Common myeloid progenitor, CD34-positive (primary cell): ENCODE data around the gene ZNF189.

Source experiments
- CTCF ChIA-PET: fragments of 350-600 bp; sonication (Branson Sonifier 250); formaldehyde crosslinking; loops from one replicate; lab custom pipeline; 2021; ENCODE audit warnings: antibody characterized with exemption; lab: Charles Lee
- POLR2A ChIA-PET: fragments of 350-600 bp; sonication (Branson Sonifier 250); formaldehyde crosslinking; loops from one replicate; lab custom pipeline; 2021; ENCODE audit warnings: antibody characterized with exemption; lab: Charles Lee
- DNase-seq, 3 donors: peaks; one replicate each; pipeline versions ENCODE4 v3.0.0 to v3.0.0-alpha.2; 2013
- H3K27ac ChIP-seq, 2 experiments: 1 replicate in 1 of 2; 2 replicates in 1 of 2; pipeline ENCODE4 v1.7.0; 2013; ENCODE audit warnings: inconsistent platforms in 2 of 2, low read length in 2 of 2, mild to moderate bottlenecking in 2 of 2, low read depth in 1 of 2, moderate library complexity in 1 of 2; ENCODE audit not compliant: severe bottlenecking in 2 of 2, insufficient read depth in 1 of 2, poor library complexity in 1 of 2
- H3K27me3 ChIP-seq, 5 experiments: replicated peaks in 2 of 5; 1 replicate in 3 of 5; 2 replicates in 2 of 5; pipeline versions ENCODE4 v1.6.1 to v1.7.0; 2013; ENCODE audit warnings: low read length in 4 of 5, mild to moderate bottlenecking in 2 of 5, moderate library complexity in 2 of 5, inconsistent platforms in 1 of 5; ENCODE audit not compliant: insufficient read depth in 5 of 5, control insufficient read depth in 4 of 5
- H3K36me3 ChIP-seq, 4 experiments: 1 replicate in 2 of 4; 2 replicates in 2 of 4; pipeline versions ENCODE4 v1.6.1 to v1.7.0; 2013; ENCODE audit warnings: low read length in 3 of 4, control low read depth in 1 of 4, mild to moderate bottlenecking in 1 of 4; ENCODE audit not compliant: control insufficient read depth in 4 of 4, insufficient read depth in 4 of 4
- H3K4me1 ChIP-seq, 4 experiments: 1 replicate in 3 of 4; 2 replicates in 1 of 4; pipeline versions ENCODE4 v1.6.1 to v1.7.1; 2013; ENCODE audit warnings: low read length in 3 of 4, mild to moderate bottlenecking in 3 of 4, control low read depth in 1 of 4, inconsistent platforms in 1 of 4, moderate library complexity in 1 of 4; ENCODE audit not compliant: control insufficient read depth in 4 of 4, insufficient read depth in 4 of 4; ENCODE audit errors: control extremely low read depth in 1 of 4
- H3K4me3 ChIP-seq, 7 experiments: 1 replicate in 4 of 7; 2 replicates in 3 of 7; pipeline versions ENCODE4 v1.5.1 to v1.7.0; 2013; ENCODE audit warnings: mild to moderate bottlenecking in 7 of 7, low read length in 6 of 7, moderate library complexity in 6 of 7, inconsistent platforms in 2 of 7, low read depth in 2 of 7, control low read depth in 1 of 7; ENCODE audit not compliant: insufficient read depth in 4 of 7, control insufficient read depth in 1 of 7; ENCODE audit errors: extremely low read depth in 1 of 7
- H3K9me3 ChIP-seq, 5 experiments: 1 replicate in 4 of 5; 2 replicates in 1 of 5; pipeline versions ENCODE4 v1.6.1 to v1.7.1; 2013; ENCODE audit warnings: low read length in 4 of 5, mild to moderate bottlenecking in 2 of 5, inconsistent platforms in 1 of 5, low read depth in 1 of 5, moderate library complexity in 1 of 5; ENCODE audit not compliant: control insufficient read depth in 4 of 5, insufficient read depth in 2 of 5; ENCODE audit errors: control extremely low read depth in 1 of 5
- WGBS: methylation state at CpG from one replicate; pipeline ENCODE4 v1.1.5; 2013; ENCODE audit not compliant: insufficient coverage; 5-methylcytosine and 5-hydroxymethylcytosine counted together

Gene ZNF189

GRCh38 chr9:101446732-101447131 is 48.1 kb downstream of the ZNF189 start:
- no peak overlapping the region for H3K27ac ChIP-seq
- no peak overlapping the region for H3K4me3 ChIP-seq
- H3K9me3 ChIP-seq = no peaks in the 10 kb centered on the region
- H3K36me3 ChIP-seq = no peaks in the 10 kb centered on the region
- ChIA-PET CTCF (interaction anchor here (1.1 to 2.2 kb wide), 5 partner anchors 9 to 83 kb away, joined by 3 to 8 read pairs (median 4); no protein-coding TSS in a partner anchor), POLR2A (no interaction called here)
- peaks cover 0 to 6% (median 5%) of the 10 kb centered on the region in 4 experiments for H3K4me1 ChIP-seq
- DNase-seq = no peak
- H3K27me3 ChIP-seq = peaks cover 0 to 12% (median 2%) of the 10 kb centered on the region in 5 experiments

- CTCF ChIA-PET = interaction anchor here (0.6 to 3.5 kb wide), 21 partner anchors 8 to 115 kb away, joined by 3 to 20 read pairs (median 4); partner anchors contain the start of gene RNF20
- H3K9me3 ChIP-seq = peaks cover 0 to 4% (median 0%) of the 10 kb centered on the region in 5 experiments
- WGBS = 80% methylated on average over 2 of the region's 4 CpGs
- peaks cover 0 to 12% (median 2%) of the 10 kb centered on the region in 5 experiments for H3K27me3 ChIP-seq
- peak overlapping the region in 3 of 7 experiments; percentile 8 to 85 (median 57) for H3K4me3 ChIP-seq
- POLR2A ChIA-PET = interaction anchor here (1.0 kb wide), 1 partner anchor 14 kb away, joined by 4 read pairs; no protein-coding TSS in a partner anchor
- peaks cover 0 to 6% (median 5%) of the 10 kb centered on the region in 4 experiments for H3K4me1 ChIP-seq
- H3K36me3 ChIP-seq = no peaks in the 10 kb centered on the region
- no peak overlapping the region for H3K27ac ChIP-seq
- no peak for DNase-seq
Observed at GRCh38 chr9:101448680-101449070, 50.0 kb downstream of the ZNF189 start.

GRCh38 chr9:101449071-101449721 is 50.5 kb downstream of the ZNF189 start:
- Histone ChIP-seq H3K27me3 (peaks cover 0 to 12% (median 2%) of the 10 kb centered on the region in 5 experiments), H3K27ac (no peak overlapping the region), H3K4me3 (peak overlapping the region; percentile 48 to 85 (median 67)), H3K4me1 (peaks cover 0 to 6% (median 5%) of the 10 kb centered on the region in 4 experiments), H3K9me3 (peaks cover 0 to 4% (median 0%) of the 10 kb centered on the region in 5 experiments), H3K36me3 (no peaks in the 10 kb centered on the region)
- POLR2A ChIA-PET = interaction anchor here (0.6 to 1.0 kb wide), 2 partner anchors 14 to 80 kb away, joined by 3 to 4 read pairs; no protein-coding TSS in a partner anchor
- peak; percentile 71 to 84 (median 78) for DNase-seq
- CTCF ChIA-PET = interaction anchor here (0.7 to 3.5 kb wide), 20 partner anchors 8 to 112 kb away, joined by 3 to 20 read pairs (median 4); partner anchors contain the start of gene RNF20
- WGBS = 1% methylated on average over 33 of the region's 40 CpGs

GRCh38 chr9:101450931-101451330 is 52.3 kb downstream of the ZNF189 start:
- peaks cover 0 to 11% (median 2%) of the 10 kb centered on the region in 5 experiments for H3K27me3 ChIP-seq
- POLR2A ChIA-PET = no interaction called here
- WGBS = 67% methylated on average over 4 of the region's 4 CpGs
- H3K4me3 ChIP-seq = no peak overlapping the region
- no peaks in the 10 kb centered on the region for H3K36me3 ChIP-seq
- no peak overlapping the region for H3K27ac ChIP-seq
- peaks cover 0 to 4% (median 0%) of the 10 kb centered on the region in 5 experiments for H3K9me3 ChIP-seq
- H3K4me1 ChIP-seq = peaks cover 0 to 6% (median 5%) of the 10 kb centered on the region in 4 experiments
- no peak for DNase-seq
- CTCF ChIA-PET = interaction anchor here (0.6 to 3.5 kb wide), 6 partner anchors 7 to 36 kb away, joined by 3 to 20 read pairs (median 4); a partner anchor contains a TSS

GRCh38 chr9:101451498-101451897 is 52.8 kb downstream of the ZNF189 start:
- H3K9me3 ChIP-seq = peaks cover 0 to 4% (median 0%) of the 10 kb centered on the region in 5 experiments
- WGBS = 100% methylated on average over 4 of the region's 4 CpGs
- no peaks in the 10 kb centered on the region for H3K36me3 ChIP-seq
- H3K4me3 ChIP-seq = no peak overlapping the region
- POLR2A ChIA-PET = no interaction called here
- H3K27ac ChIP-seq = no peak overlapping the region
- CTCF ChIA-PET = interaction anchor here (0.6 to 1.4 kb wide), 3 partner anchors 10 to 35 kb away, joined by 3 to 4 read pairs (median 3); a partner anchor contains a TSS
- peaks cover 0 to 11% (median 2%) of the 10 kb centered on the region in 5 experiments for H3K27me3 ChIP-seq
- no peak for DNase-seq
- peaks cover 0 to 6% (median 5%) of the 10 kb centered on the region in 4 experiments for H3K4me1 ChIP-seq

GRCh38 chr9:101453776-101454570 is 55.3 kb downstream of the ZNF189 start:
- POLR2A ChIA-PET = no interaction called here
- H3K27ac ChIP-seq = no peak overlapping the region
- peaks cover 0 to 6% (median 2%) of the 10 kb centered on the region in 5 experiments for H3K27me3 ChIP-seq
- CTCF ChIA-PET = interaction anchor here (0.9 to 10.4 kb wide), 4 partner anchors 24 to 852 kb away, joined by 3 to 193 read pairs (median 4); partner anchors contain the start of gene RNF20
- WGBS = 100% methylated on average over 2 of the region's 4 CpGs
- H3K4me3 ChIP-seq = no peak overlapping the region
- peaks cover 0 to 4% (median 0%) of the 10 kb centered on the region in 5 experiments for H3K9me3 ChIP-seq
- peaks cover 0 to 6% (median 5%) of the 10 kb centered on the region in 4 experiments for H3K4me1 ChIP-seq
- DNase-seq = no peak
- H3K36me3 ChIP-seq = no peaks in the 10 kb centered on the region
